ENCODE data around the gene GRM8. TPM values are rescaled to one million over a fixed set of nuclear protein-coding genes. Genes with fewer than 3 reads are reported as not detected.

GRM8 gene
- total RNA-seq, 1 experiment from 2014 or later, result not detected

- H3K36me3 ChIP-seq, result no peaks in the 10 kb centered on the region
- no peak overlapping the region for H3K27ac ChIP-seq
- H3K9me3 ChIP-seq (replicated peaks), result no peaks in the 10 kb centered on the region
- no peak for DNase-seq (ENCODE audit: low read depth in 1 of 2, low spot score in 2 of 2)
- H3K4me1 ChIP-seq (replicated peaks), result no peaks in the 10 kb centered on the region
- no peak overlapping the region for H3K4me3 ChIP-seq
- H3K27me3 ChIP-seq (replicated peaks), result no peaks in the 10 kb centered on the region
These were observed 231.6 kb downstream of the GRM8 start for GRCh38 chr7:127021019-127021738.

GRCh38 chr7:127018889-127019288 is 233.9 kb downstream of the GRM8 start:
- no peaks in the 10 kb centered on the region for H3K27me3 ChIP-seq (replicated peaks)

GRCh38 chr7:127017196-127017595 is 235.5 kb downstream of the GRM8 start:
- no peaks in the 10 kb centered on the region for H3K4me1 ChIP-seq (replicated peaks)
- H3K36me3 ChIP-seq, result no peaks in the 10 kb centered on the region
- DNase-seq (ENCODE audit: low read depth in 1 of 2, low spot score in 2 of 2), result no peak
- no peak overlapping the region for H3K4me3 ChIP-seq
- no peaks in the 10 kb centered on the region for H3K27me3 ChIP-seq (replicated peaks)
- no peaks in the 10 kb centered on the region for H3K9me3 ChIP-seq (replicated peaks)
- no peak overlapping the region for H3K27ac ChIP-seq

More at GRCh38 chr7:127018889-127019288, 233.9 kb downstream of the GRM8 start:
- no peak for DNase-seq (ENCODE audit: low read depth in 1 of 2, low spot score in 2 of 2)
- no peak overlapping the region for H3K27ac ChIP-seq
- H3K4me3 ChIP-seq, result no peak overlapping the region
- H3K4me1 ChIP-seq (replicated peaks), result no peaks in the 10 kb centered on the region
- H3K36me3 ChIP-seq, result no peaks in the 10 kb centered on the region
- H3K9me3 ChIP-seq (replicated peaks), result no peaks in the 10 kb centered on the region

GRCh38 chr7:127000725-127001124 is 252.0 kb downstream of the GRM8 start:
- no peak for DNase-seq (ENCODE audit: low read depth in 1 of 2, low spot score in 2 of 2)
- Histone ChIP-seq H3K4me3 (no peak overlapping the region), H3K9me3 (replicated peaks) (no peaks in the 10 kb centered on the region), H3K27me3 (replicated peaks) (no peaks in the 10 kb centered on the region), H3K27ac (no peak overlapping the region), H3K4me1 (replicated peaks) (no peaks in the 10 kb centered on the region), H3K36me3 (no peaks in the 10 kb centered on the region)

GRCh38 chr7:126996659-126997058 is 256.1 kb downstream of the GRM8 start:
- Histone ChIP-seq H3K27ac (no peak overlapping the region), H3K4me3 (no peak overlapping the region), H3K36me3 (no peaks in the 10 kb centered on the region), H3K9me3 (replicated peaks) (no peaks in the 10 kb centered on the region), H3K4me1 (replicated peaks) (no peaks in the 10 kb centered on the region), H3K27me3 (replicated peaks) (no peaks in the 10 kb centered on the region)
- no peak for DNase-seq (ENCODE audit: low read depth in 1 of 2, low spot score in 2 of 2)

GRCh38 chr7:126993626-126994213 is 259.0 kb downstream of the GRM8 start:
- Histone ChIP-seq H3K9me3 (replicated peaks) (no peaks in the 10 kb centered on the region), H3K4me1 (replicated peaks) (no peaks in the 10 kb centered on the region), H3K36me3 (no peaks in the 10 kb centered on the region), H3K27ac (no peak overlapping the region), H3K4me3 (no peak overlapping the region), H3K27me3 (replicated peaks) (no peaks in the 10 kb centered on the region)
- DNase-seq (ENCODE audit: low read depth in 1 of 2, low spot score in 2 of 2), result no peak

- H3K36me3 ChIP-seq, result no peaks in the 10 kb centered on the region
- H3K27me3 ChIP-seq (replicated peaks), result no peaks in the 10 kb centered on the region
- no peaks in the 10 kb centered on the region for H3K9me3 ChIP-seq (replicated peaks)
- no peak for DNase-seq (ENCODE audit: low read depth in 1 of 2, low spot score in 2 of 2)
- no peak overlapping the region for H3K4me3 ChIP-seq
- H3K27ac ChIP-seq, result no peak overlapping the region
- no peaks in the 10 kb centered on the region for H3K4me1 ChIP-seq (replicated peaks)
These were observed 264.7 kb downstream of the GRM8 start for GRCh38 chr7:126988022-126988421.

GRCh38 chr7:126979722-126980121 is 273.0 kb downstream of the GRM8 start:
- Histone ChIP-seq H3K9me3 (replicated peaks) (no peaks in the 10 kb centered on the region), H3K4me1 (replicated peaks) (no peaks in the 10 kb centered on the region)

GRCh38 chr7:126978865-126979264 is 273.9 kb downstream of the GRM8 start:
- Histone ChIP-seq H3K36me3 (no peaks in the 10 kb centered on the region), H3K4me1 (replicated peaks) (no peaks in the 10 kb centered on the region), H3K4me3 (no peak overlapping the region), H3K9me3 (replicated peaks) (no peaks in the 10 kb centered on the region), H3K27ac (no peak overlapping the region), H3K27me3 (replicated peaks) (no peaks in the 10 kb centered on the region)
- DNase-seq (ENCODE audit: low read depth in 1 of 2, low spot score in 2 of 2), result no peak

More at GRCh38 chr7:126979722-126980121, 273.0 kb downstream of the GRM8 start:
- Histone ChIP-seq H3K36me3 (no peaks in the 10 kb centered on the region), H3K27me3 (replicated peaks) (no peaks in the 10 kb centered on the region), H3K27ac (no peak overlapping the region), H3K4me3 (no peak overlapping the region)
- no peak for DNase-seq (ENCODE audit: low read depth in 1 of 2, low spot score in 2 of 2)

- Histone ChIP-seq H3K27ac (no peak overlapping the region), H3K4me1 (replicated peaks) (no peaks in the 10 kb centered on the region), H3K27me3 (replicated peaks) (no peaks in the 10 kb centered on the region), H3K4me3 (no peak overlapping the region), H3K36me3 (no peaks in the 10 kb centered on the region), H3K9me3 (replicated peaks) (no peaks in the 10 kb centered on the region)
- DNase-seq (ENCODE audit: low read depth in 1 of 2, low spot score in 2 of 2), result no peak
These were observed 279.7 kb downstream of the GRM8 start for GRCh38 chr7:126973066-126973465.

GRCh38 chr7:126972571-126972970 is 280.2 kb downstream of the GRM8 start:
- no peaks in the 10 kb centered on the region for H3K27me3 ChIP-seq (replicated peaks)
- no peaks in the 10 kb centered on the region for H3K4me1 ChIP-seq (replicated peaks)
- H3K27ac ChIP-seq, result no peak overlapping the region
- no peaks in the 10 kb centered on the region for H3K36me3 ChIP-seq
- DNase-seq (ENCODE audit: low read depth in 1 of 2, low spot score in 2 of 2), result no peak
- no peak overlapping the region for H3K4me3 ChIP-seq
- no peaks in the 10 kb centered on the region for H3K9me3 ChIP-seq (replicated peaks)

GRCh38 chr7:126959649-126960048 is 293.1 kb downstream of the GRM8 start:
- Histone ChIP-seq H3K4me1 (replicated peaks) (no peaks in the 10 kb centered on the region), H3K27me3 (replicated peaks) (no peaks in the 10 kb centered on the region), H3K36me3 (no peaks in the 10 kb centered on the region), H3K9me3 (replicated peaks) (no peaks in the 10 kb centered on the region), H3K4me3 (no peak overlapping the region), H3K27ac (no peak overlapping the region)
- no peak for DNase-seq (ENCODE audit: low read depth in 1 of 2, low spot score in 2 of 2)

- Histone ChIP-seq H3K27ac (no peak overlapping the region), H3K4me1 (replicated peaks) (no peaks in the 10 kb centered on the region), H3K4me3 (no peak overlapping the region), H3K27me3 (replicated peaks) (no peaks in the 10 kb centered on the region), H3K36me3 (no peaks in the 10 kb centered on the region), H3K9me3 (replicated peaks) (no peaks in the 10 kb centered on the region)
- no peak for DNase-seq (ENCODE audit: low read depth in 1 of 2, low spot score in 2 of 2)
These were observed 294.4 kb downstream of the GRM8 start for GRCh38 chr7:126958367-126958766.

GRCh38 chr7:126957443-126957842 is 295.3 kb downstream of the GRM8 start:
- no peak overlapping the region for H3K4me3 ChIP-seq
- no peaks in the 10 kb centered on the region for H3K27me3 ChIP-seq (replicated peaks)
- no peak for DNase-seq (ENCODE audit: low read depth in 1 of 2, low spot score in 2 of 2)
- H3K4me1 ChIP-seq (replicated peaks), result no peaks in the 10 kb centered on the region
- no peaks in the 10 kb centered on the region for H3K36me3 ChIP-seq
- H3K27ac ChIP-seq, result no peak overlapping the region
- no peaks in the 10 kb centered on the region for H3K9me3 ChIP-seq (replicated peaks)

Measured in SJSA1 (cell line).